ENCODE results near the gene C1QTNF7.

C1QTNF7 gene

GRCh38 chr4:15414551-15415091 lies 13.2 kb upstream of the C1QTNF7 start:
- DNase-seq = no peak

DNA sequence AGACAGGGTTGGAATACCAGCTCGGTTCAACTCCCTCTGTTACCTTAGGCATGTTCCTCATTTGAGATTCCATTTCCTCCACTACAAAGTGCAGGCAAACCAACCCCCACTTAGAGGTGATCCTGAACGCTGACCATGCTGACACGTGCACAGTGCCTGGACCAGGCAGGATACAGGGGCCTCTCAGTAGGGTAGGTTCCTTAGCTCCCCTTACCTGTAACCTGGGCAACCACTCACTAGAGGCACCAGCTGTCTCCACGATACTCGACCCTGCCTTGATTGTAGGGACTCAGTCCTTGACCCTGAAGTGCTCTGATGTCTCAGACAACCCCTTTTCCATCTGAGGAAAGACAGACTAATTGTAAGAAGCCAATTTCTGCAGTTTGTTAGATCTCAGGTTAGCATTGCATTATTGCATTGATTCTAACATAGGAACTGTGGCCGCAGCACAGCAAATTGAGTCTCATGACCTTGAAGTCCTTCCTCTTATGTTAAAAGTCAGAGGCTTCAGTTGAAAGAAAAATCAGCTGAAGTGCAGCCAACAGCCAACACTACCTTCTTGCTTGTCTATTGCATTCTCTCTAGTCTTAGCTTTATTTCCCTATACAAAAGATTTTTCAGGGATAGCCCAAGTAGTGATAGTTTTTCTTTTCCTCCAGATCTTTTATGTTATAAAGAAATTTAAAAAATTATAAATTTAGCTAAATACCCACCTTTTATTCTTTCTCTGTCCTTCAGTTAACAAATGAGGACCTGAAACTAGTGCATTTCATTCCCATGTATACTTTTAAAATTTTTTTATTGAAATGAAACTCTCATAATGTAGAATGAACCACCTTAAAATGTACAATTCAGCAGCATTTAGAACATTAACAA lies 11.2 kb upstream of the C1QTNF7 start:
- DNase-seq = no peak

GRCh38 chr4:15417233-15417660 lies 10.6 kb upstream of the C1QTNF7 start:
- DNase-seq = no peak

- DNase-seq = no peak
Observed at GRCh38 chr4:15418956-15419355, 8.9 kb upstream of the C1QTNF7 start.

DNA sequence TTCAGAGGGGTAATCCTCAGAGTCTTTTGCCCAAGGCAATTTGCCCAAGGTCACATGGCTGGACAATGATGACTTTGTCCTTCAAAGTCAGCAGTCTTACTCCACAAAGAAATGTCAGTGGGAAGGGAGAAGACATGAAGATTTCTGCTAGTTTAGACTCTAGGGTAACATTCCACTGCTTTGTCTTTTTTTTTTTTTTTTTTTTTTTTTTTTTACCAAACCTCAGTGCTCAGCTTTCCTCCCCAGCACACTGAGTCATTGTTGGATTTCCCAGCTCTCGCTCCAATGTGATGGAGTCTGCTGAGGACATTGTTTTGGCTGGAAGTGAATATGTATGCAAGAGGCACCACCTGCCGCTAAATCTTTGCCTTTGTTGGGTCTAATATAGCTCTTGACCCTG lies 7.2 kb upstream of the C1QTNF7 start:
- DNase-seq = no peak

DNA sequence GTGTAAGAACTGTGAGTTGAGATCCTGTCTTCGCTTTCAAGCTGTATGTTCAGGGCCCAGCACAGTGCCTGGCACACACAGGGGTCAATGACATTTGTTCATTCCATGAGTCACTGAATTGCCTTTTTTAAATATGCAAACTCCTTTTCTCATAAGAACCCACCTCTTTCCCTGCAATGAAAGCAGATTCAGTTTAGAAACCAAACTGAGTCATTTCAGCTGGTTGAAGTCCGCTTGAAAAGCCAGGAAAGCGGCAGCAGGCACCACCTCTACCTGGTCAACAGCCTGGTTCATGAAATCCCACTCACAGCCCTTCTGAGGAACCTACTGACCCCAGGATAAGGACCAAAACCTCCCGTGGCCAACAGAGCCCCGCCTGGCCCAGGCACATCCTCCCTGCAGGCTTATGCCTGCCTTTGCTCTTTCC lies 4.5 kb upstream of the C1QTNF7 start:
- DNase-seq = no peak

- DNase-seq = no peak
Observed at GRCh38 chr4:15425520-15425919, 2.3 kb upstream of the C1QTNF7 start.

DNA sequence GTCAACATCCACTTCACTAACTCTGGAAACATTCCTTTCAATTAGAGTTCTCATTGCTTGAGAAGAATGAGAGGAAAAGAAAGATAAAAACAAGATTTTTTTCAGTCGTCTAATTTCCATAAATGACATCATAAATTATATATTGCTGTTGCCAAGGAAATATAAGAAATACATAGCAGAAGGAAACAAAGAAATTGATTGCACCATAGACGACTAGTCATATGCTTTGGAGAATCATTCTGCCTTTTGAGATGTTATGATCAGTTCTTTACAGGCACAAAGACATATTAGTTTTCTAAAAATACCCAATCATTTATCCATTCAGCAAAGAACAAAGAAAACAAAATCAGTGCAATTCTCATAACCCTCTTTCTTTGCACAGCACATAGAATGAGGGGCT lies 672 bp upstream of the C1QTNF7 start:
- DNase-seq = no peak

DNA sequence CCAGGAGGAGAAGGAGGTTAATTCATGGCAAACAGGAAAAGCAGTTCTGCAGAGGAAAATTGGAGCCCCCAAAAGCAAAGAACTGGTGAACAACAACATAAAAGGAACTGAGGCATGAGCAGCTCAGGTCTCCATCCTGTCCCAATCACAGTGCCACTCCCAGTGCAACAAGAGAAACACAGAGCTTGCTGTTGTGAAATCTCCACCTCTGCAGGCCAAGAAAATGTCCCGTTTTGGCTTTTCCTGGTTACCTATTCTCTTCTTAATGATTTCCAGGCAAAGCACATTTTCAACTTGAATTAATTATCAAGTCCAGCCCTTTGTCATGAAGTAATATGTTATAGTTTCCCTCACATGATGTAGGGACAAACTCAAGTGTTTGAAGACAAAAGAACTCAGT lies 778 bp downstream of the C1QTNF7 start:
- no peak for DNase-seq

- DNase-seq = no peak
Observed at GRCh38 chr4:15434091-15434490, 6.3 kb downstream of the C1QTNF7 start.

- no peak for DNase-seq
Observed at GRCh38 chr4:15434676-15435075, 6.8 kb downstream of the C1QTNF7 start.

- no peak for DNase-seq
Observed at GRCh38 chr4:15436513-15436912, 8.7 kb downstream of the C1QTNF7 start.

GRCh38 chr4:15438939-15439524 lies 11.2 kb downstream of the C1QTNF7 start:
- no peak for DNase-seq

- DNase-seq = no peak
Observed at GRCh38 chr4:15443371-15444160, 15.7 kb downstream of the C1QTNF7 start.

- no peak for DNase-seq
Observed at GRCh38 chr4:15444276-15444675, 16.4 kb downstream of the C1QTNF7 start.

GRCh38 chr4:15444879-15445547 lies 17.2 kb downstream of the C1QTNF7 start:
- no peak for DNase-seq

- DNase-seq = no peak
Observed at GRCh38 chr4:15451181-15451865, 23.5 kb downstream of the C1QTNF7 start.

DNA sequence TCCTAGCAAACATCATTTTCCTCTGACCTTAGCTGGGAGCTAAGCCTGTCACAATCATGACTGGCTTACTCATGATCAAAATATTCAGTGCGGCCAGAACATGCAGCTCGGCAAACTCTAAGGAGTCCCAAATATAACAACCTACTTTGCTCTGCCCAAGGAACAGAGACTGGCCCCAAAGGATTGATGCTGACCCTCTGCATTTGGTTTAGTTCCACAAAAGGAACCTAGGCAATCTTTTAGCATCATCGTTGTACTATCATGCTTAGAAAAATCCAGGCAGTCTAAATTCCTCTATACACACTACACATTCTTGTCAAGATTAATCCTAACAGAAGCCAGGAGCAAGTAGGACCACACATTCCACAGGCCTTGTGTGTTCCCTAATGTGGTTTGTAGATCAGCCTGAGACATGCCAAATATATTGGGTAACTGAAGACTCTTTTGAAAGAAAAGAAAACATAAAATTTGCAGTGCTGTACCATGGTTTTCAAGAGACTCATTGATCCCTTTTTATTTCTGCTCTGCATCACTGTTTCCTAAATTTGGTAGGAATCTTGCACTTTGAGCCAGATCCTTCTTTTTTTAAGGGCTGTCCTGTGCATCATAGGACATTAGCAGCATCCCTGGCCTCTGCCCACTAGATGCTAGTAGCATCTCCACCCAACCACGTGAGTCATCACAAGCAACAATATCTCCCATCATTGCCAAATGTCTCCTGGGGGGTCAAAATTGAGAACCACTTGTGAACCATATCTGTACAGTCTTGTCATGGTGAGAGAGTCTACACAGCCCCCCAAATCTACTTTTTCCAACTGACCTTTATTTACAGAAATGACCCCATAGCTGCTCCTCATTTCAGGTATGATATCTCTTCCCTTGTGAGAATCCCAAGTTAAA lies 24.3 kb downstream of the C1QTNF7 start:
- DNase-seq = no peak

DNA sequence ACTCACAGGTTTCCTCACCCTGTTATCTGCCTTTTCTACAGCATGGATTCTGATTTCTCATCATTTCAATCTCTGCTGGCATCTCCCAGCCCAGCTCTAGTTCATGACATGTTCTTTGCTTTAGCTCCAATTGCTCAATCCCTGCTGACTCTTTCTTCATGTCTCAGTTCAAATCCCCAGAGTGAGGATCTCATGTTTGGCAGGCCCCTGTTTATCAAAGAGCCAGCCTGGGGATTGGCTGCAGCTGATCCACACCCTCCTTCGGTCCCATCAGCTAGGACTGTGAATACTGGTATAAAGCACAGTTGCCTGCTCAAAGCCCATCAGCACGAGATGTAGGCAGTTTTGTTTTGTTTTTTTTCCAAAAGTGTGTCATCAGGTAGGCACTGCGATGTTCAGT lies 27.5 kb downstream of the C1QTNF7 start:
- DNase-seq = no peak

- peak; percentile 49 for DNase-seq
Observed at GRCh38 chr4:15457406-15458201, 29.8 kb downstream of the C1QTNF7 start.
